Measurements from ENCODE around the gene TENM4.

TENM4 gene

DNA sequence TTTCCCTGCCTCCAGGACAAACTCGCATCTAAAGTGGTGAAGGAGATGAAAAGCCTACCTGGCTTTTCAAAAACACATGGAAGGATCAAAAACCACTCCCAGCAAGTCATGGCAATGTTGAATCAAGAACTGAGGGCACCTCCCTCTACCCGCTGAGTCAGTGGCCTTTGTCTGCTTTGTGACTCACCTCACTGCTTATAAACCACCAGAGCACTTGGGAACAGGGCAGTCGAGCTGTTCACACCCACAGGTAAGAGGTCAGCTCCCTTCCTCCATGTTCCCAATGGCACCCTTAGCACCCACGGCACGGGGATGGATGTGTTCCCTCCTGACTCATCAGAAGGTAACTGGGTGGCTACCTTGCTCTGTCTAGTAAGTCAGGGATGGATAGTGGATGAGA lies 21.7 kb downstream of the TENM4 start:
- CTCF ChIA-PET: interaction anchor here (1.5 kb wide), 1 partner anchor 18 kb away, joined by 6 read pairs; no protein-coding TSS in a partner anchor
- Histone ChIP-seq H3K4me1 (ENCODE audit: control insufficient read depth, insufficient read depth, low read length) (no peaks in the 10 kb centered on the region), H3K36me3 (ENCODE audit: control insufficient read depth in 2 of 2, insufficient read depth in 1 of 2, low read length in 2 of 2) (no peaks in the 10 kb centered on the region), H3K9me3 (ENCODE audit: control insufficient read depth, insufficient read depth, low read depth, low read length) (no peaks in the 10 kb centered on the region), H3K27ac (ENCODE audit: extremely low read depth, low read depth, low read length) (no peak overlapping the region), H3K4me3 (ENCODE audit: low read depth, low read length) (no peak overlapping the region)
- TF ChIP-seq ZNF133 (tag by site-specific recombination; IDR thresholded peaks at IDR 0.05) (no peak), ZNF138 (tag by site-specific recombination; IDR thresholded peaks at IDR 0.05; ENCODE audit: borderline replicate concordance) (no peak), GFI1B (tag by site-specific recombination; IDR thresholded peaks at IDR 0.05) (no peak), ZNF791 (tag by site-specific recombination; IDR thresholded peaks at IDR 0.05) (no peak), GLIS2 (tag by site-specific recombination; IDR thresholded peaks at IDR 0.05) (no peak), ZNF654 (tag by site-specific recombination; IDR thresholded peaks at IDR 0.05; ENCODE audit: low read depth) (no peak), KLF8 (tag by site-specific recombination; IDR thresholded peaks at IDR 0.05) (no peak), ZNF571 (tag by site-specific recombination; IDR thresholded peaks at IDR 0.05) (no peak)
- POLR2A ChIA-PET: interaction anchor here (0.9 kb wide), 1 partner anchor 21 kb away, joined by 3 read pairs; no protein-coding TSS in a partner anchor

DNA sequence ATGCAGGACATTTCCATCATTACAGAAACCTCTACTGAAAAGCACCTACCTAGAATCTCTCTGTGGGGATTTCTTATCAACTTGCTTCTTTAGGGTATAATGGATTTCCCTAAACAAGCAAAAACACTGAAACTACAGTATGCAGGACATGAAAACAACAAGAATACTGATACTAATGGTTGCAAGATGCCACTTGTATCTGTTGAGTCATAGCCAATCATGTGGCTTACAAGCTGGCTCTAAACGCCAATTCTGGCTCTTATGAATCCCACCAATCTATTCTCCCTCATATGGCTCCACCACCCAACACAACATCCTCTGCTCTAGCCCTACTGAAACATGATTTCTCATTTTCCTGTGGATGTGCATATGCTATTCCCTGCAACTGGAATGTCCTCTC lies 22.6 kb downstream of the TENM4 start:
- POLR2A ChIA-PET: no interaction called here
- no peak overlapping the region for H3K4me3 ChIP-seq (ENCODE audit: low read depth, low read length)
- H3K27ac ChIP-seq (ENCODE audit: extremely low read depth, low read depth, low read length): no peak overlapping the region
- TF ChIP-seq, protein P1, sequence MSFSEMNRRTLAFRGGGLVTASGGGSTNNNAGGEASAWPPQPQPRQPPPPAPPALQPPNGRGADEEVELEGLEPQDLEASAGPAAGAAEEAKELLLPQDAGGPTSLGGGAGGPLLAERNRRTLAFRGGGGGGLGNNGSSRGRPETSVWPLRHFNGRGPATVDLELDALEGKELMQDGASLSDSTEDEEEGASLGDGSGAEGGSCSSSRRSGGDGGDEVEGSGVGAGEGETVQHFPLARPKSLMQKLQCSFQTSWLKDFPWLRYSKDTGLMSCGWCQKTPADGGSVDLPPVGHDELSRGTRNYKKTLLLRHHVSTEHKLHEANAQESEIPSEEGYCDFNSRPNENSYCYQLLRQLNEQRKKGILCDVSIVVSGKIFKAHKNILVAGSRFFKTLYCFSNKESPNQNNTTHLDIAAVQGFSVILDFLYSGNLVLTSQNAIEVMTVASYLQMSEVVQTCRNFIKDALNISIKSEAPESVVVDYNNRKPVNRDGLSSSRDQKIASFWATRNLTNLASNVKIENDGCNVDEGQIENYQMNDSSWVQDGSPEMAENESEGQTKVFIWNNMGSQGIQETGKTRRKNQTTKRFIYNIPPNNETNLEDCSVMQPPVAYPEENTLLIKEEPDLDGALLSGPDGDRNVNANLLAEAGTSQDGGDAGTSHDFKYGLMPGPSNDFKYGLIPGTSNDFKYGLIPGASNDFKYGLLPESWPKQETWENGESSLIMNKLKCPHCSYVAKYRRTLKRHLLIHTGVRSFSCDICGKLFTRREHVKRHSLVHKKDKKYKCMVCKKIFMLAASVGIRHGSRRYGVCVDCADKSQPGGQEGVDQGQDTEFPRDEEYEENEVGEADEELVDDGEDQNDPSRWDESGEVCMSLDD (tag by site-specific recombination; IDR thresholded peaks at IDR 0.05): no peak
- TF ChIP-seq ZNF544 (tag by site-specific recombination; IDR thresholded peaks at IDR 0.05) (no peak), ZNF274 (IDR thresholded peaks at IDR 0.05; ENCODE audit: low read length) (no peak), ZNF274 (tag by site-specific recombination; IDR thresholded peaks at IDR 0.05; ENCODE audit: borderline replicate concordance) (no peak), OSR2 (tag by site-specific recombination; IDR thresholded peaks at IDR 0.05) (no peak)
- CTCF ChIA-PET: no interaction called here
- H3K36me3 ChIP-seq (ENCODE audit: control insufficient read depth in 2 of 2, insufficient read depth in 1 of 2, low read length in 2 of 2): no peaks in the 10 kb centered on the region
- no peaks in the 10 kb centered on the region for H3K4me1 ChIP-seq (ENCODE audit: control insufficient read depth, insufficient read depth, low read length)
- H3K9me3 ChIP-seq (ENCODE audit: control insufficient read depth, insufficient read depth, low read depth, low read length): no peaks in the 10 kb centered on the region

DNA sequence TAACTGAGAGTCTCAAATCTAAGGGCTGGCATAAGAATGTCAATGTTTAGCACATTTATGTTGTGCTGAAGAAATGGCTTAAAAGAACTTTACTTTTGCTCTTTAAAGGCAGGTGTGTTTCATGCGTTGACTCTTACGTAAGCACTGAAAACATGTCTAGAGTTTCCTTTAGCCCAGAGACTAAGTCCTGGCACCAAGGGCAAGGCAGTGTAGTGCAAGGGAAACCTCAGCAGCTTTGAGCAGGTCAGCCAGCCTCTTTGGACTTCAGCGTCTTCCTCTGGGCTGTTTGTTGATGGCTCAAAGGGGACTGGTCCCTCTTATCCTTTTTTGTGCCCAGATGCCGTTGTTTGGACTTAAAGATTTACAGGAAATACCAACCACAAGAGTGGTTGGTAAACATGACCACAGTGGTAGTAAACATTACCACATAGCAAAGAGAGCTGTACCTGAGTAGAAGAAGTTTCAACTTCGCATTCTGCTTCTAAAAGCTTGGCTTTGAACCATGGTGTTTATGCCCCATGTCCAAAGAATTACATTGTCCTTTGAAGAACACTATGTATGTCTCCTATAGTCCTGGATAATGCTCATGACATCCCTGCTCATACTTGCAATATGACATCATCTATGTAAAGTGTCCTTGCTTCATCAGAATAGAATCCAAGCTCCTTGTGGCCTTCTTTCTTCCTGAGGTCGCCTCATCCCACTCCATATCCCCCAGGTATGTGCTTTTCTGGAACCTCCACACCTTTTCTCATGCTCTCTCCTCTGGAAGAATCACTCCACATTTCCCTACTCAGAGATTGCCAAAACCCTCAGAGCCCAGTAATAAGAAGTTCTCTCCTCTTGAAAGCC lies 23.5 kb downstream of the TENM4 start:
- ChIA-PET CTCF (interaction anchor here (1.0 kb wide), 1 partner anchor 17 kb away, joined by 7 read pairs; no protein-coding TSS in a partner anchor), POLR2A (no interaction called here)
- TF ChIP-seq BCL11A (tag by site-specific recombination; IDR thresholded peaks at IDR 0.05; ENCODE audit: low read depth) (no peak), ZNF223 (tag by site-specific recombination; IDR thresholded peaks at IDR 0.05) (no peak), ZNF561 (tag by site-specific recombination; IDR thresholded peaks at IDR 0.05; ENCODE audit: borderline replicate concordance) (no peak), ZNF473 (tag by site-specific recombination; IDR thresholded peaks at IDR 0.05) (no peak), KLF1 (tag by site-specific recombination; IDR thresholded peaks at IDR 0.05) (no peak), ZNF16 (tag by site-specific recombination; IDR thresholded peaks at IDR 0.05; ENCODE audit: low read depth) (no peak), ZNF623 (tag by site-specific recombination; IDR thresholded peaks at IDR 0.05) (no peak), ZNF426 (tag by site-specific recombination; IDR thresholded peaks at IDR 0.05) (no peak), ZFHX2 (tag by site-specific recombination; conservative IDR thresholded peaks at IDR 0.05) (no peak)
- TF ChIP-seq, protein P2, sequence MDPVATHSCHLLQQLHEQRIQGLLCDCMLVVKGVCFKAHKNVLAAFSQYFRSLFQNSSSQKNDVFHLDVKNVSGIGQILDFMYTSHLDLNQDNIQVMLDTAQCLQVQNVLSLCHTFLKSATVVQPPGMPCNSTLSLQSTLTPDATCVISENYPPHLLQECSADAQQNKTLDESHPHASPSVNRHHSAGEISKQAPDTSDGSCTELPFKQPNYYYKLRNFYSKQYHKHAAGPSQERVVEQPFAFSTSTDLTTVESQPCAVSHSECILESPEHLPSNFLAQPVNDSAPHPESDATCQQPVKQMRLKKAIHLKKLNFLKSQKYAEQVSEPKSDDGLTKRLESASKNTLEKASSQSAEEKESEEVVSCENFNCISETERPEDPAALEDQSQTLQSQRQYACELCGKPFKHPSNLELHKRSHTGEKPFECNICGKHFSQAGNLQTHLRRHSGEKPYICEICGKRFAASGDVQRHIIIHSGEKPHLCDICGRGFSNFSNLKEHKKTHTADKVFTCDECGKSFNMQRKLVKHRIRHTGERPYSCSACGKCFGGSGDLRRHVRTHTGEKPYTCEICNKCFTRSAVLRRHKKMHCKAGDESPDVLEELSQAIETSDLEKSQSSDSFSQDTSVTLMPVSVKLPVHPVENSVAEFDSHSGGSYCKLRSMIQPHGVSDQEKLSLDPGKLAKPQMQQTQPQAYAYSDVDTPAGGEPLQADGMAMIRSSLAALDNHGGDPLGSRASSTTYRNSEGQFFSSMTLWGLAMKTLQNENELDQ (tag by site-specific recombination; IDR thresholded peaks at IDR 0.05; ENCODE audit: low read depth): no peak
- TF ChIP-seq, protein P3, sequence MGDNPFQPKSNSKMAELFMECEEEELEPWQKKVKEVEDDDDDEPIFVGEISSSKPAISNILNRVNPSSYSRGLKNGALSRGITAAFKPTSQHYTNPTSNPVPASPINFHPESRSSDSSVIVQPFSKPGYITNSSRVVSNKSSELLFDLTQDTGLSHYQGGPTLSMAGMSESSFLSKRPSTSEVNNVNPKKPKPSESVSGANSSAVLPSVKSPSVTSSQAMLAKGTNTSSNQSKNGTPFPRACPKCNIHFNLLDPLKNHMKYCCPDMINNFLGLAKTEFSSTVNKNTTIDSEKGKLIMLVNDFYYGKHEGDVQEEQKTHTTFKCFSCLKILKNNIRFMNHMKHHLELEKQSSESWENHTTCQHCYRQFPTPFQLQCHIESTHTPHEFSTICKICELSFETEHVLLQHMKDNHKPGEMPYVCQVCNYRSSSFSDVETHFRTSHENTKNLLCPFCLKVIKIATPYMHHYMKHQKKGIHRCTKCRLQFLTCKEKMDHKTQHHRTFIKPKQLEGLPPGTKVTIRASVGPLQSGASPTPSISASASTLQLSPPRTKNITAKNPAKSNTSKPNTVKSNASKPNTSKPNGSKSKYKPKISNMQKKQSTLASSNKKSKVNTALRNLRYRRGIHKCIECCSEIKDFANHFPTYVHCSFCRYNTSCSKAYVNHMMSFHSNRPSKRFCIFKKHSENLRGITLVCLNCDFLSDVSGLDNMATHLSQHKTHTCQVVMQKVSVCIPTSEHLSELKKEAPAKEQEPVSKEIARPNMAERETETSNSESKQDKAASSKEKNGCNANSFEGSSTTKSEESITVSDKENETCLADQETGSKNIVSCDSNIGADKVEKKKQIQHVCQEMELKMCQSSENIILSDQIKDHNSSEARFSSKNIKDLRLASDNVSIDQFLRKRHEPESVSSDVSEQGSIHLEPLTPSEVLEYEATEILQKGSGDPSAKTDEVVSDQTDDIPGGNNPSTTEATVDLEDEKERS (tag by site-specific recombination; IDR thresholded peaks at IDR 0.05): no peak

More for the DNA sequence above, 23.5 kb downstream of the TENM4 start:
- Histone ChIP-seq H3K4me1 (ENCODE audit: control insufficient read depth, insufficient read depth, low read length) (no peaks in the 10 kb centered on the region), H3K9me3 (ENCODE audit: control insufficient read depth, insufficient read depth, low read depth, low read length) (no peaks in the 10 kb centered on the region), H3K27ac (ENCODE audit: extremely low read depth, low read depth, low read length) (no peak overlapping the region), H3K4me3 (ENCODE audit: low read depth, low read length) (no peak overlapping the region), H3K36me3 (ENCODE audit: control insufficient read depth in 2 of 2, insufficient read depth in 1 of 2, low read length in 2 of 2) (no peaks in the 10 kb centered on the region)
